Fibroblast of lung (primary cell): ENCODE measurements around the gene CCDC192. TPM values are rescaled to one million over a fixed set of nuclear protein-coding genes. Genes with fewer than 3 reads are reported as not detected.

Experiments used
- DNase-seq, 2 donors: peaks; one replicate each; pipeline versions ENCODE4 v3.0.0 to v3.0.0-alpha.2; 2010; ENCODE audit warnings: low read depth in 2 of 2
- H2AFZ ChIP-seq: 2 replicates; pipeline ENCODE4 v1.5.1; 2012; ENCODE audit warnings: low read length, control low read depth, inconsistent platforms
- H3K27ac ChIP-seq: 2 replicates; pipeline ENCODE4 v1.5.1; 2011; ENCODE audit warnings: low read length, control low read depth; ENCODE audit not compliant: insufficient read depth
- H3K27me3 ChIP-seq: 2 replicates; pipeline ENCODE4 v1.5.1; 2011; ENCODE audit warnings: mild to moderate bottlenecking, low read length; ENCODE audit not compliant: control insufficient read depth, insufficient read depth
- H3K36me3 ChIP-seq: 2 replicates; pipeline ENCODE4 v1.5.1; 2011; ENCODE audit warnings: low read length; ENCODE audit not compliant: control insufficient read depth, insufficient read depth
- H3K4me1 ChIP-seq: 2 replicates; pipeline ENCODE4 v1.5.1; 2011; ENCODE audit warnings: low read length; ENCODE audit not compliant: control insufficient read depth, insufficient read depth; ENCODE audit errors: extremely low read depth
- H3K4me2 ChIP-seq: 2 replicates; pipeline ENCODE4 v1.5.1; 2011; ENCODE audit warnings: low read length, control low read depth; ENCODE audit not compliant: insufficient read depth; ENCODE audit errors: extremely low read depth
- H3K4me3 ChIP-seq, 4 experiments: fragments of 200-600 bp in 1 of 4; sonication (generic) in 1 of 4; replicated peaks in 1 of 4; 2 replicates each; pipeline ENCODE4 v1.5.1; 2011 to 2016; ENCODE audit warnings: low read length in 4 of 4, low read depth in 3 of 4, mild to moderate bottlenecking in 3 of 4, control low read depth in 2 of 4, inconsistent platforms in 1 of 4, mixed read lengths in 1 of 4; ENCODE audit not compliant: insufficient read depth in 1 of 4; ENCODE audit errors: control extremely low read depth in 1 of 4
- H3K79me2 ChIP-seq: 2 replicates; pipeline ENCODE4 v1.5.1; 2012; ENCODE audit warnings: mild to moderate bottlenecking, low read length, inconsistent platforms; ENCODE audit not compliant: control insufficient read depth, insufficient read depth
- H3K9ac ChIP-seq: 2 replicates; pipeline ENCODE4 v1.5.1; 2011; ENCODE audit warnings: mild to moderate bottlenecking, low read length, control low read depth; ENCODE audit not compliant: insufficient read depth
- H3K9me3 ChIP-seq: 2 replicates; pipeline ENCODE4 v1.5.1; 2012; ENCODE audit warnings: low read depth, low read length; ENCODE audit not compliant: control insufficient read depth, insufficient read depth
- H4K20me1 ChIP-seq: 2 replicates; pipeline ENCODE4 v1.5.1; 2011; ENCODE audit warnings: low read length; ENCODE audit not compliant: control insufficient read depth, insufficient read depth; ENCODE audit errors: extremely low read depth
- EZH2 ChIP-seq: IDR thresholded peaks from 2 replicates; pipeline ENCODE4 v1.5.1; 2012; ENCODE audit warnings: low read length, control low read depth, mild to moderate bottlenecking; ENCODE audit errors: missing control alignments
- polyA plus RNA-seq, 2 donors: library from polyadenylated mRNA; depleted of rRNA in 1 of 2; stranded (reverse) in 1 of 2; unstranded in 1 of 2; fragments of >200 nt; gene quantifications; 2 replicates each; pipeline ENCODE4 v1.2.1, GENCODE V29; 2011 to 2012; ENCODE audit warnings: missing spikeins in 1 of 2
- total RNA-seq: library from RNA; depleted of rRNA; stranded (reverse); fragments of >200 nt; gene quantifications from 2 replicates; pipeline ENCODE4 v1.2.1, GENCODE V29; 2014
- TF ChIP-seq, protein P1 (sequence below), 2 donors: IDR thresholded peaks in 1 of 2; conservative IDR thresholded peaks in 1 of 2; 1 replicate in 1 of 2; 2 replicates in 1 of 2; pipeline ENCODE4 v1.5.1; 2011 to 2012; ENCODE audit warnings: low read length in 2 of 2, control low read depth in 1 of 2, inconsistent platforms in 1 of 2, low read depth in 1 of 2, mild to moderate bottlenecking in 1 of 2

Gene CCDC192
- total and polyA plus RNA-seq, 2 donors (not counting 1 experiment from before 2014, with no cell fraction given): not detected

DNA sequence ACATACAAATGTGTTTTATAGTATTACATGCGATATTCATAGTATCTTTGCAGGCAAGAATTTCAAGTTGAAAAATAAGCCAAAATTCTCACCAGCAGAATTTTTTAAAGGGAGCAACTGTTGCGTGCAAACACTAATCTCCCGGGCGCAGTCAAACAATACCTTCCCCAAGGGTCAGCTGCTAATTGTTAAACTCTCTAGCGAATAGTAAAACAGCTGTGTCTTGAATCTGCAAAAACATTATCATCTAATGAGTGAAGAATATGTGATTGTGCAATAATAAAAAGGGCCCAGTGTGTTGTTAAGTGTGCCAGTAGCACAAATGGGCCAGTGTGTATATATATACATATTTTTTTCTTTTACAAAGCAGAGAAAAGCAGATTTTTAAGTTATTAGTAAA is 131.4 kb downstream of the CCDC192 start:
- Histone ChIP-seq H3K9me3 (no peaks in the 10 kb centered on the region), H3K27me3 (no peaks in the 10 kb centered on the region), H3K9ac (no peak overlapping the region), H2AFZ (no peak overlapping the region), H3K36me3 (no peaks in the 10 kb centered on the region), H4K20me1 (no peaks in the 10 kb centered on the region), H3K4me3 (no peak overlapping the region), H3K4me2 (no peak overlapping the region), H3K4me1 (no peaks in the 10 kb centered on the region), H3K27ac (no peak overlapping the region), H3K79me2 (no peaks in the 10 kb centered on the region)
- TF ChIP-seq, protein P1, sequence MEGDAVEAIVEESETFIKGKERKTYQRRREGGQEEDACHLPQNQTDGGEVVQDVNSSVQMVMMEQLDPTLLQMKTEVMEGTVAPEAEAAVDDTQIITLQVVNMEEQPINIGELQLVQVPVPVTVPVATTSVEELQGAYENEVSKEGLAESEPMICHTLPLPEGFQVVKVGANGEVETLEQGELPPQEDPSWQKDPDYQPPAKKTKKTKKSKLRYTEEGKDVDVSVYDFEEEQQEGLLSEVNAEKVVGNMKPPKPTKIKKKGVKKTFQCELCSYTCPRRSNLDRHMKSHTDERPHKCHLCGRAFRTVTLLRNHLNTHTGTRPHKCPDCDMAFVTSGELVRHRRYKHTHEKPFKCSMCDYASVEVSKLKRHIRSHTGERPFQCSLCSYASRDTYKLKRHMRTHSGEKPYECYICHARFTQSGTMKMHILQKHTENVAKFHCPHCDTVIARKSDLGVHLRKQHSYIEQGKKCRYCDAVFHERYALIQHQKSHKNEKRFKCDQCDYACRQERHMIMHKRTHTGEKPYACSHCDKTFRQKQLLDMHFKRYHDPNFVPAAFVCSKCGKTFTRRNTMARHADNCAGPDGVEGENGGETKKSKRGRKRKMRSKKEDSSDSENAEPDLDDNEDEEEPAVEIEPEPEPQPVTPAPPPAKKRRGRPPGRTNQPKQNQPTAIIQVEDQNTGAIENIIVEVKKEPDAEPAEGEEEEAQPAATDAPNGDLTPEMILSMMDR (conservative IDR thresholded peaks at IDR 0.05 in 1 of 2, IDR thresholded peaks at IDR 0.05 in 1 of 2; ENCODE audit: low read depth in 1 of 2, low read length in 2 of 2): no peak
- TF ChIP-seq EZH2: no peak
- DNase-seq: no peak

DNA sequence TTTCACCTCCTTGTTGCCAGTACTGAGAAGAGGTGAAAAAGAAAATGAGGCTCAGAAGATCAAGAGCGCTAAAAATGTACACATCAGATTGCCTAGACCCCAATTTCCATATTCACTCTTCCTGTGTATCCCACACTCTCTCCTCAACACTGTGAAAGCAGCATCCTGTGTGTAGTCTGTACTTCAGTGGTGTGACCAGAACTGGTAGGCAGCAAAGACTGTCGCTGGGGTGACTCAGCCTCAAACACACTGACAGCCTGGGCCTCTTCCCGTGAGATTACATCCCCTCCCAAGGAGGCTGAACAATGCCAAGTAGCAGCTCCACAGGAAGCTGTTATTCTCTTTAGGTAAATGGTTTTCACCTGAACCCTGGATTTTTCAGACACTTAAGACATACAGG is 135.5 kb downstream of the CCDC192 start:
- Histone ChIP-seq H3K4me3 (no peak overlapping the region), H3K27me3 (no peaks in the 10 kb centered on the region), H3K27ac (no peak overlapping the region), H3K9me3 (no peaks in the 10 kb centered on the region), H3K9ac (no peak overlapping the region), H3K36me3 (no peaks in the 10 kb centered on the region), H4K20me1 (no peaks in the 10 kb centered on the region), H3K4me2 (no peak overlapping the region), H3K4me1 (no peaks in the 10 kb centered on the region), H2AFZ (peak overlapping the region; percentile 55), H3K79me2 (no peaks in the 10 kb centered on the region)
- DNase-seq: peak; percentile 31 to 39
- TF ChIP-seq, protein P1 (conservative IDR thresholded peaks at IDR 0.05 in 1 of 2, IDR thresholded peaks at IDR 0.05 in 1 of 2; ENCODE audit: low read depth in 1 of 2, low read length in 2 of 2): no peak
- TF ChIP-seq EZH2: no peak

DNA sequence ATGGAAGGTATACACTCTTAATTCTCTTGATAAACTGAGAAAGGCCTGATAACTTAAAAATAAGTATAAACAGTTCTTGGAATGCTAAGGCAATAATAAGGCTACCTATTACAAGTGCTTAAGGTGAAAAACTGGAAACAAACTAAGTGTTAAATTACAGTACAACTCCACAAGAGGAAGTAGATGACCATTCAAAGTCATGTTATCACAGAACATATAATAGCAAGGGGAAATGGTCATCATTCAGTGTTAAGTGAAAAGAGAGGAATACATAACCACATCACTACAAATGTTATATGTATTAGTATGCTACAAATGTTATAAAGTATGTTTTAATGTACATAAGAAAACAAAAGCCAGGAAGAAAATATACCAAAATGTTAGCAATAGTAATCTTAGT is 135.9 kb downstream of the CCDC192 start:
- H3K36me3 ChIP-seq: no peaks in the 10 kb centered on the region
- H2AFZ ChIP-seq: no peak overlapping the region

More for the DNA sequence above, 135.9 kb downstream of the CCDC192 start:
- TF ChIP-seq, protein P1 (conservative IDR thresholded peaks at IDR 0.05 in 1 of 2, IDR thresholded peaks at IDR 0.05 in 1 of 2; ENCODE audit: low read depth in 1 of 2, low read length in 2 of 2): no peak
- TF ChIP-seq EZH2: no peak
- H3K4me1 ChIP-seq: no peaks in the 10 kb centered on the region
- H3K9ac ChIP-seq: no peak overlapping the region
- H4K20me1 ChIP-seq: no peaks in the 10 kb centered on the region
- H3K9me3 ChIP-seq: no peaks in the 10 kb centered on the region
- no peaks in the 10 kb centered on the region for H3K79me2 ChIP-seq
- no peak overlapping the region for H3K4me2 ChIP-seq
- no peak overlapping the region for H3K27ac ChIP-seq
- DNase-seq: no peak
- H3K27me3 ChIP-seq: no peaks in the 10 kb centered on the region
- H3K4me3 ChIP-seq: no peak overlapping the region
